ENCODE data around the gene CCDC50.

DNA sequence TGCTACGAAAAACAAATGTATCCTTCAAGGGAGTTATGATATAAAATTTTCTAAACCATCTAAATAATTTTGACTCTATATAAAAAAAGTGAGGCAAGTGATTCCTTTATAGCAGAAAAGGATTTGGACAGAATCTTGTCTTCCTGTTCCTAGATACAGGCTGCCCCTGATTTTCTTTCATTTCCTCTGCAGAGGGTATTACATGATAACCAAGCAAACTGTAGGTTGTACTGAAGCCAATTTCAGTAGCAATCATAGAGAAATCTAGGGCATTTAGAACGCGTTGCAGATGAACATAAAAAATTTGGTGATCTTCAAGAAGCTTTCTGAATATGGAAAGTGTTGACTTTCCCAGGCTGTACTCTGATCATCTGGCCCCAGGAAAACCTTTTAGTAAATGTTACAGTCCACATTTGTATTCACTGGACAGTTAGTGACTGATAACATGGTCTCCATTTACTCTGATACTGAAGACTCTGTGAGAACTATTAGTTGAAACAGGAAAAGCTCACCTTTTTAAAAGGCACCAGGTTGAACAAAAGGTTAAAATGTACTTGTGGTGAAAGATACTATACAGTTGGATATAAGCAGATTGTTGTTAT, 10.2 kb downstream of the CCDC50 start:
- TF ChIP-seq POLR2A (IDR thresholded peaks at IDR 0.05; ENCODE audit: low read length) (no peak), GATA1 (IDR thresholded peaks at IDR 0.05; ENCODE audit: low read depth, low read length) (no peak)
